ENCODE measurements around the gene C2orf42.
"Not testable (repeated sequence)": the region's sequence is repeated elsewhere in the genome, so short reads cannot be mapped to it uniquely, and the experiment has no call there.

The C2orf42 gene

GRCh38 chr2:70169654-70170245 is 21.1 kb downstream of the C2orf42 start:
- not testable (repeated sequence) for DNase-seq

DNA sequence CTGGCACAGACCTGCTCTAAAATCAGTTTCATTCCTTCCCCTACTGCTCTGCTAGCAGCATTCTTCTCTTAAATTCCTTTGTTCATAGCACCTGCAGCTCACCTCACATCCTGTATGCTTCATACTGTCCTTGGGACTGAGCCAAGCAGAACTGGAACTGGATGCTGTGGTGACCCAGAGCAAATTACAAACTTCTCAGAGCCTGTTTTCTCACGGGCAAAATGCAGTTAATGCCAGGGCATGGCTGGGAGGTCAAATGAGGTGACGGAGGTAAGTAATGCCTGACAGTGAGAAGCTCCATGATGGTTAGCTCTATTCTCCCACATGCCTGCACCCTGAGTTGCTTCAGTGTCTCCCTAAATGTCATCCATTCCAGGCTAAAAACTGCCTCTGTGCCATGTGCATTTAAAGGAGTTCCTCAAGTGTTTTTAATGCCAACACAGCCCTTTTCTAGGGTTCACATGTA is 29.7 kb downstream of the C2orf42 start:
- no peak for DNase-seq

DNA sequence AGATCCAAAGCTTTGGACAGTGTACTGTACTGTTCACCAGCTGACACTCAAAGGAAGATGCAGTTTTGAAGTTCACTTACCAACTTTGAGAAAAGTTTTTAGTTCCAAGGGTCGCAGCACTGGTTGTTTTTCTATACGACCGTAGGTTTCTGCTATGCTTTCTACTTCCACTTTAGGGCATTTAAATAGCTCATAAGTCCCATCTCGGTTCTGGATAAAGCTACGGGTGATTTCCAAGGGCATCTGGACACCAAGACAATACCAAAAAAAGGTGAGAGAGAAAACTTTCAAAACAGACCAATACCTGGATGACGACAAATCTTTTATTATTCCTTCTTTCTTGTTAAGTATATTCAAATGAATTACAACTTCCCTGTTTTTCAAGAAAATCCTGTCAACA is 30.3 kb downstream of the C2orf42 start:
- DNase-seq = no peak

DNA sequence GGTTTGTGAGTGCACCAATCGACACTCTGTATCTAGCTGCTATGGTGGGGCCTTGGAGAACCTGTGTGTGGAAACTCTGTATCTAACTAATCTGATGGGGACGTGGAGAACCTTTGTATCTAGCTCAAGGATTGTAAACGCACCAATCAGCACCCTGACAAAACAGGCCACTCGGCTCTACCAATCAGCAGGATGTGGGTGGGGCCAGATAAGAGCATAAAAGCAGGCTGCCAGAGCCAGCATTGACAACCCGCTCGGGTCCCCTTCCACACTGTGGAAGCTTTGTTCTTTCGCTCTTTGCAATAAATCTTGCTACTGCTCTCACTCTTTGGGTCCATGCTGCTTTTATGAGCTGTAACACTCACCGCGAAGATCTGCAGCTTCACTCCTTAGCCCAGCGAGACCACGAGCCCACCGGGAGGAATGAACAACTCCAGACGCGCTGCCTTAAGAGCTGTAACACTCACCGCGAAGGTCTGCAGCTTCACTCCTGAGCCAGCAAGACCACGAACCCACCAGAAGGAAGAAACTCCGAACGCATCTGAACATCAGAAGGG is 41.6 kb downstream of the C2orf42 start:
- DNase-seq = not testable (repeated sequence)

- DNase-seq = not testable (repeated sequence)
Measured at GRCh38 chr2:70148211-70148760, 42.5 kb downstream of the C2orf42 start.

DNA sequence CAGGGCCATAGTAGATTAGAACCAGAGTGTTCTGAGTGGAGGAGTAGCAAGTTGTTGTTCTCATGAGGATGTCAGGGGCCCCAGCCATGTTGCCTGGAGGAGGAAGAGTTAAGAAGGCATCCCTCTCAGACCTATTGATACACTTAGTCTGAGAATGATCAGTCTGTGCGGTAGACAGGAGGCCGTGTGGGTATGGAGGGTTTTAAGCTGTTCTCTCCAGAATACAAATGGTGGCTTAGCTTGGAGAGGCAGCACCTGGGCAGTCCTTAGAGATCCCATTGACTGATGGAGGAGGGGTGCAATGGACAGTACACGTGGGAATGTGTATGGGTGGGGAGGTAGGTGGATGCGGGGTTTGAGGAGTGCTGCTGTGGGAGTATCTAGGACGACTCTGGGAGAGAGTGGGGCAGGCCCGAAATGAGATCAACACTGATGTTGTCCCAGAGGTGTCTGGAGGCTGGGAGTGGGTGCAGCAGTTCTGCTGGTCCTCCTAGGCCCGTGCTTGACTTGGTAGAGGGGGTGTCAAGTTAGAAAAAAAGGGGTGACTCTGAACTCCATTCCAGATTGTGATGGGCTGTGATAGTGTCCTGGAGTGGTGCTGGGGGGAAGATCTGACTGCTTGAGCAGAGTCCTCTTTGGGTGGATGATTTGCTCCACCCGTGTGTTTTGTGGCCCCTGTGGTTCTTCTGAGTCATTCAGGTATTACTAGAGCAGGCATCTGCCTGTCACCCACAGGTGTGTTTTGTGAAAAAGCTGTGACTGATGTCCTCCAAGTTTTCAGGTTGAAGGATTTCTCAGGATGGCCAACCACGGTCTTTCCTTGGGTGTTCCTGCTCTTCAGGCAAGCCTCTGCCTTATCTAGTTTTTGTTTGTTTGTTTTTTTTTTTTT is 44.7 kb downstream of the C2orf42 start:
- no peak for DNase-seq

- DNase-seq = no peak
Measured at GRCh38 chr2:70145144-70145490, 45.7 kb downstream of the C2orf42 start.

- DNase-seq = no peak
Measured at GRCh38 chr2:70144443-70145143, 46.2 kb downstream of the C2orf42 start.

DNA sequence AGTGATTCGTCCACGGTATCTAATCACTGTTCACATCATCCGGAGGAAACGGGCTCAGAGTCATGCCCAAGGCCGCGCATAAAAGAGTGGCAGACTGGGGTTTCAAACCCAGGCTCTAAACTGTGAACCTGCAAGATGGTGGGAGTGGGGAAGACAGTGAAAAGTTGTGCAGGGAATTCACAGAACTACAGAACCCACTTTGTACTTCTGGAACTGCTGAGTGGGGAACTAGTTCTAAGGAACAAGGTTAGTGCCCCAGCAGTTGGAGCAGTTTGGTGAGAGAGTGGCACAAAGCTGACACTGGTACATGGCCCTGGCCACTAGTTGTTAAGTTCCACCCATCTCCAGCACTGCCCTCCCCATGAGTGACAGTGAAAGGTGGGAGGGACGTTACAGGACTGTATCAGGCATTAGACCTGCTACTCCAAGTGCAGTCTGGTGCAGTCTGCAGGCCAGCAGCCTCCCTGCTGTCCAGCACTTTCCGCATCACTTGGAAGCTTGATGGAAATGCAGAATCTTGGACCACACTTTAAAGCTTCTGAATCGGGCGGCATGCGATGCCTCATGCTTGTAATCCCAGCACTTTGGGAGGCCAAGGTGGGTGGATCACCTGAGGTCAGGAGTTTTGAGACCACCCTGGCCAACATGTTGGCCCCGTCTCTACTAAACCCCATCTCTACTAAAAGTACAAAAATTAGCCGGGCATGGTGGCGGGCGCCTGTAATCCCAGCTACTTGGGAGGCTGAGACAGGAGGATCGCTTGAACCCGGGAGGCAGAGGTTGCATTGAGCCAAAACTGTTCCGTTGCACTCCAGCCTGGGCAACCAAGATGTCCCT is 47.3 kb downstream of the C2orf42 start:
- peak; percentile 59 for DNase-seq

GRCh38 chr2:70142590-70143313 is 48.1 kb downstream of the C2orf42 start:
- peak; percentile 90 for DNase-seq

DNA sequence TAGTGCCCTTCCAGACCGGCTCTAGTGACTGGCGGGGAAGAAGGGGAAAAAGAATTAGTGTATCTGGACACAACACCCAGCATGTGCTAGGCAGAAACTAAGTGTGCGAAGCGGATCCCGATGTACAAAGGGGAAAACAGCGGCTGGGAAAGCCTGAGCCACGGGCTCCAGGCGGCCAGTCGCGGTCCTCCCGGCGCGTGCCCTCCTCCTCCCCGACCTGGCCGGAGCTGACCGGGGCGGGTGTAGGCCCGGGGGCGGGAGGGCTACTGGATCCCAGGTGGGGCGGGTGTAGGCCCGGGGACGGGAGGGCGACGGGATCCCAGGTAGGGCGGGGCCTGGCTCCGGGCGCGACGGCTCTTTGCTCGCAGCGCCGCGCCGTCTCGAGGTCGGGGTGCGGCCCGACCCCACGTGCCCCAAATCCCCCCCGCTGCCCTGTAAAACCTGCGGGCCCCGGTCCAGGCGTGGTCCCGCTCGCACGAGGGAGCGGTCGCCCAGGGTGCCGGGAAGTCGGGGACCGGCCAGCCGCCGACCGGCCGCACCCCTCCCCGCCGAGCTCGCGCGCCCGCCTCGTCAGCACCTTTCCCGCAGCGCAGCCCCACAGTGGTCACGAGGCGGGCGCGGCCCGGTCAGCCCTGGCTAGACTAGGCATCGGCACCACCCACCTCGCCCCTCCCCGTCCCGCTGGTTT is 48.8 kb downstream of the C2orf42 start:
- DNase-seq = no peak

DNA sequence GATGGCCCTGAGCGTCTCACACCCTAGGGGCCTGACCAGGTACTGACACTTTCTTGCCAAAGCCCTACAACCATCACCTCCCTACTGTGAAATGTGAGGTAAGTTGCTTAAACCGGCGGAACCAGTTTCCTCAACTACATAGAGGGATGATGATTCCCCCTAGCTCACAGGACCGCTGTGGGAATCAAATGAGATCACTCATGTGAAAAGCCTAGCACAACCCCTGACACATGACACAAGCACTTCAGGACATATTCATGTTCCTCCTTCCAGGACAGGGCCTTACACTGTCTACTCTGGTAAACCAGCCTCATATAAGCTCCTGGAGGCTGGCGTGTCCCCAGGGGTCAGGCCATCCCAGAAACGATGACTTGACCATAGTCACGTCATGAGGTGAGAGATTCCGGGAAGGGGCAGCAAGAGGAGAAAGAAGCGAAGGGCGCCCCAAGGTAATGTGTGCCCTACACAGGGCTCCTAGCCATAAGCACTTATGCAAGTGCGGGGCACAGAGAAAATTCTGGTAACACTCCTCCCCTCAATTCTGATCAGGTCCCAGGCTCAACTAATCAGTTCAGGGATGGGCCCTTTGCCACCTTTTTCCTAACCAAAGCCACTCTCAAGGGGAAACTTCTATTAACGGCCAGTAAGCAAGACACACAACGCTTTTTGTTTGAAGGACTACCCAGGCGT is 49.5 kb downstream of the C2orf42 start:
- DNase-seq = no peak

DNA sequence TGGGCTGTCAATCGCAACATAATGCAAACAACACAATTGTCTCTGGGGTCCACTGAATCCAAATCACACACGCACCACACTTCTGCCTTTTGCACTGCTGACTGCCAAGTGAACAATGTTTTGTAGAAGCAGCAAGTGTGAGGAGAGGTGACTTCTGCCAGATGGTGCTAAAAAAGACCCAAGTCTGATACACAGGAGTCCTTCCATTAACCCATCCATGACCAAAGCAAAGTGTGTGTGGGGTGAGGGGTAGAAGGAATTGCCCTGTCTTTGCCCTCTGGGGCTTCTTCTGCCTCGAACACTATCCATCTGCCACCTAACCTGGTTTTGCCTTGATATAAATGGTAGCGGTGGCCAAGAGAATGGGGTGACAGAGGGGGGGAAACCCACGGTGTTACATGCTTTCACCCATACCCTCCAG is 50.0 kb downstream of the C2orf42 start:
- no peak for DNase-seq

GRCh38 chr2:70134323-70134983 is 56.4 kb downstream of the C2orf42 start:
- DNase-seq = not testable (repeated sequence)

- no peak for DNase-seq
Measured at GRCh38 chr2:70133491-70134322, 57.1 kb downstream of the C2orf42 start.

DNA sequence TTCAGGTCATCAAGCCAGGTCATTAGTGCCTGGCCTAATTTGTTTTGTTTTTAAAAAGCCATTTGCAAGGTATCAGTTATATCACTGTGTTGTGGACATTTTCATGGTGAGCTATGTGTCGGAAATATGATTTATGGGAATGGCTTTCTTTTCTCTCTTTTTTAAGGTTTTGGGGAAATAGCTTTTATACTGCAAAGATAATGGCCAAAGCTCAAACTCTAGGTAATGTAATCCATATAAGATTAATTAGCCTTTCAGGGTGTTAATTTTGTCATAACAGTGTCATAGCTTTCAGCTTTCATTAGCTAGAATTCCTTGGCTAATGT is 57.7 kb downstream of the C2orf42 start:
- no peak for DNase-seq

DNA sequence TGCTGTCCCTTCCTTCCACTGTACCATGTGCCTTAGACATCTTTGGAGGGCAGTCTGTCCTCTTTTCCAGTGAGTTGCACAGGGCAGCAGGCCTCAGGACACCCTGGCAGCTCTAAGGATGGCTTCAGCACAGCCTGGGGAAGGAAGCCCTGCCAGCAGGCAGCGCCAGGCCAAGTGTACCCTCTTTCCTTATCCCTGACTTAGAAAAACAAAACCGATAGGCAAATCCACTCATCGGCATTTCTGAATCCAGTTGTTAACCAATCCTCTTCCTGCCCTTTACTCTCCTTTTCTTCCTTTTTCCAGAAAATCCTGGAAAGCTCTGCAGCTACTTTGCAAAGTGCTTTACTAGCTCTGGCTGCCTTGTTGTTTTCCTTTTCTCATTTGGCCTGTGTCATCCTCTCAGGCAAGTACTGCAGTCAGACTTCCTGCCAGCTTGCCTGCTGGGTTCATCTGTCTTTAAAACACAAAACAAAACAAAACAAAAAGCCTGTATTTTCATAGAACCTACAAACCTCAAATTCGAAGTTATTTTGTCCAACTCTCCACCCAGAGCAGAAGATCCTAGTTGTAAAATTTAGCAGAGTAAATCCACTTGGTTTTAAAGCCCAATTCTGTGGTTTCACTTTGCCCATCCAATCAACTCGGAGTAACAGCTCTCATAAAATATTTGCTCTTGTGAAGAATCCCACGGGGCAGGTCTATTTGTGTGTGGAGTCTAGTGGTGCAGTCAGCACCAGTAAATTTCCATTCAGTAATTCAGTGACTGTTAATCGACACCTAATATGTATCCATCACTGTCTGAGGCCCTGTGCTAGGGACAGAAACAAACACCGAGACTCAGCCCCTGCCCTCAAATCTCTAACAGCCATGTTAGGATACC is 58.3 kb downstream of the C2orf42 start:
- no peak for DNase-seq
